Stimulated activated CD4-positive, alpha-beta T cell treated with anti-CD3 and anti-CD28 coated beads, Interleukin-12 subunit alpha, Interleukin-12 subunit beta, amount 100 ng/mL, for 48 hours (primary cell): ENCODE measurements around the gene ICA1.
"Not testable (repeated sequence)": the region's sequence is repeated elsewhere in the genome, so short reads cannot be mapped to it uniquely, and the experiment has no call there.

ENCODE experiments used
- DNase-seq, 3 donors: peaks; one replicate each; pipeline ENCODE4 v3.0.0-alpha.2; 2020; ENCODE audit warnings: low read depth in 2 of 3, low spot score in 1 of 3

ICA1 gene

GRCh38 chr7:8109196-8110022, 152.6 kb downstream of the ICA1 start:
- DNase-seq = no peak

- no peak for DNase-seq
Measured at GRCh38 chr7:8105449-8106095, 156.4 kb downstream of the ICA1 start.

GRCh38 chr7:8103282-8103681, 158.7 kb downstream of the ICA1 start:
- DNase-seq = no peak

DNA sequence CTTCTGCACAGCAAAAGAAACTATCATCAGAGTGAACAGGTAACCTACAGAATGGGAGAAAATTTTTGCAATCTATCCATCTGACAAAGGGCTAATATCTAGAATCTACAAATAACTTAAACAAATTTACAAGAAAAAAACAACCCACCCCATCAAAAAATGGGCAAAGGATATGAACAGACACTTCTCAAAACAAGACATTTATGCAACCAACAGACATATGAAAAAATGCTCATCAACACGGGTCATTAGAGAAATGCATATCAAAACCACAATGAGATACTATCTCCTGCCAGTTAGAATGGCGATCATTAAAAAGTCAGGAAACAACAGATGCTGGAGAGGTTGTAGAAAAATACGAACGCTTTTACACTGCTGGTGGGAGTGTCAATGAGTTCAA, 160.7 kb downstream of the ICA1 start:
- not testable (repeated sequence) for DNase-seq

GRCh38 chr7:8094164-8095140, 167.5 kb downstream of the ICA1 start:
- DNase-seq = no peak

GRCh38 chr7:8092140-8092539, 169.8 kb downstream of the ICA1 start:
- no peak for DNase-seq

DNA sequence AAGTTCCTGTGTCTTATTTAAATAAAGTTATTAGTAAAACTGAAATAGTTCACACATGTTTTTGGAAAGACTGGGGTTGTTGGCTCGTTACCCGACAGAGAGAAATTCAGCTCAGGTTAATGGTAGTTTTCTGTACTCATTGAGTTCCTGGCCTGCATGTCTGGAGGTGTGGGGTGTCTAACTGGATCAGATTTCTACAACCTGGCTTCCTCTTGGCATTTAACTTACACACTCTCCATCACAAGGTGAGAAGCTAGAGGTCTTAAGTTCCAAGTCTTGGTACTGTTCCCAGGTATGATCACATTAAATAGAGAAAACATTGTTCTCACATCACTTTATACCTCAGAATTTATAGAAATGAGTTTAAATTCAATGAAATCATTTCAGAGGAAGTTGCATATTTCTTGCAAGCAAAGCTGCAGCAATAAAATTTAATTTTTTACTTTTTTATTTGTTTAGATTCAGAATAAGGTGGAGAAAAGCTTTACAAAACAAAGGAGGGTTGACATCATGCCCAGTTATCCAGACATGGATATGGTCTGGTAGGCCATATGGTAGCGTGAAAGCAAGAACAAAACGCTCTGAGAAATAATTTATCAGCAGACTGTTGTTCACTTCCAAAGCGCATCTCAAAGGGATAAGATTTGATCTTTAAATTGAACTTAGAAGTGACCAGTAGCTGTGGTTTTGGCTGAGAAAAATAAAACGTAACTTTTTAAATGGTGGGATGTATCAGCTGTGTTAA, 172.8 kb downstream of the ICA1 start:
- DNase-seq = no peak

GRCh38 chr7:8086239-8086638, 175.7 kb downstream of the ICA1 start:
- no peak for DNase-seq

GRCh38 chr7:8085420-8085819, 176.5 kb downstream of the ICA1 start:
- no peak for DNase-seq

GRCh38 chr7:8084836-8085235, 177.1 kb downstream of the ICA1 start:
- no peak for DNase-seq

- DNase-seq = no peak
Measured at GRCh38 chr7:8082762-8083161, 179.2 kb downstream of the ICA1 start.

GRCh38 chr7:8078418-8078817, 183.5 kb downstream of the ICA1 start:
- DNase-seq = no peak

- DNase-seq = no peak
Measured at GRCh38 chr7:8070451-8071180, 191.4 kb downstream of the ICA1 start.

DNA sequence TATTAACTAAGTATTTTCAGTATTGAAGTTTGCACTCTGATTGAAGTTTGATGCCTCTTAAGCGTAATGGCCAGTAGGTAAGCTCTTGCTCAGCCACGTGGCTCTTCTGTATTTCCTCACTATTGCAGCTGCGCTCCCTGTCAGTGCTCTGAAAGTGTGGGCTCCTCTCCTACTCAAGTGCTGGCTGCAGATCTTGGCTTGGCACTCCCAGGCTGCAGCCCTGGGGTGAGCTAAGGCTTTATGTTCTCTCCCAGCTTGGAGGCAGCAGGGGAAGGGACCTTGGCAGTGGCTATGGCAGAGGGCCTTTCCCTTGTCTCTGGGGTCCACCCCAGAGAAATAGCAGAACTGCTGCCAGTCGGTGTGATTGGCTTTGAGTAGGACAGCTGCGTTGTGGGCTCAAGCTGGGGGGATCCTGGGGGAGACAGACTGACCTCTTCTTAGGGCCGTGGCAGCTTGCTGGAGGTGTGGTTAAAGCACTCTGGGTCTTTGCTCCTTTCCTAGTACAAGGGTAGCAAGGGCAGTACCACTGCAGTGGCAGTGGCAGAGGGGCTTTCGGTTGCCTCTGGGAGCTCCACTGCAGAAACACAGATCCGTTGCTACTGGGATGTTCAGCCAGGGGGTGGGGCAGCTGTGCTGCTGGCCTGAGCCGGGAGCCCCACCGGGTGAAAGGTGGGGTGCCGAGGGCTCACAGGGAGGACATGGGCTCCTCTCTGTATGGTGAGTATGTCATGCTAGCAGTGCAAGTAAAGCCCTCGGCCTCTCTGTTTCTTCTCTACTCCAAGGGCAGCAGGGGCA, 192.9 kb downstream of the ICA1 start:
- no peak for DNase-seq

- DNase-seq = no peak
Measured at GRCh38 chr7:8065356-8065813, 196.6 kb downstream of the ICA1 start.

DNA sequence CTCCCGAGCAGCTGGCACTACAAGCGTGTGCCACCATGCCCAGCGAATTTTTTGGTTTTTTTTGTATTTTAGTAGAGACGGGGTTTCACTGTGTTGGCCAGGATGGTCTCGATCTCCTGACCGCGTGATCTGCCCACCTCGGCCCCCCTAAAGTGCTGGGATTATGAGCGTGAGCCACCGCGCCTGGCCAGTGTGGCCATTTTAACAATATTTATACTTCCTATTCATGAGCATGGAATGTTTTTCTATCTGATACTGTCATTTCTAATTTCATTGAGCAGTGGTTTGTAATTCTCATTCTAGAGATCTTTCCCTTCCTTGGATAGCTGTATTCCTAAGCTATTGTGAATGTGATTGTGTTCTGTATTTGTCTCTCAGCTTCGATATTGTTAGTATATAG, 197.1 kb downstream of the ICA1 start:
- DNase-seq = no peak

DNA sequence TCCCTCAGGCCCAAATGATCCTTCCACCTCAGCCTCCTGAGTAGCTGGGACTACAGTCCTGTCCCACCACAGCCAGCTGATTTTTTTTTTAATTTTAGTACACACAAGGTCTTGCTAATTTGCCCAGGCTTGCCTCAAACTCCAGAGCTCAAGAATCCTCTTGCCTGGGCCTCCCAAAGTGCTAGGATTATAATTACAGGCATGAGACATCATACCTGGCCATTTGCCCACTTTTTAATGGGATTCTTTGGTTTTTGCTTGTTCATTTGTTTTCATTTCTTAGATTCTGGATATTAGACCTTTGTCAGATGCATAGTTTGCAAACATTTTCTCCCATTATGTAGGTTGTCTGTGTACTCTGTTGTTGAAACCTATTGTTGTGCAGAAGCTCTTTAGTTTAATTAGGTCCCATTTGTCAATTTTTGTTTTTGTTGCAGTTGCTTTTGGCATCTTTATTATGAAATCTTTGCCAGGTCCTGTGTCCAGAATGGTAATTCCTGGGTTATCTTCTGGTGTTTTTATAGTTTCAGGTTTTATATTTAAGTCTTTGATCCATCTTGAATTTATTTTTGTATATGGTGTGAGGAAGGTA, 198.2 kb downstream of the ICA1 start:
- DNase-seq = no peak

DNA sequence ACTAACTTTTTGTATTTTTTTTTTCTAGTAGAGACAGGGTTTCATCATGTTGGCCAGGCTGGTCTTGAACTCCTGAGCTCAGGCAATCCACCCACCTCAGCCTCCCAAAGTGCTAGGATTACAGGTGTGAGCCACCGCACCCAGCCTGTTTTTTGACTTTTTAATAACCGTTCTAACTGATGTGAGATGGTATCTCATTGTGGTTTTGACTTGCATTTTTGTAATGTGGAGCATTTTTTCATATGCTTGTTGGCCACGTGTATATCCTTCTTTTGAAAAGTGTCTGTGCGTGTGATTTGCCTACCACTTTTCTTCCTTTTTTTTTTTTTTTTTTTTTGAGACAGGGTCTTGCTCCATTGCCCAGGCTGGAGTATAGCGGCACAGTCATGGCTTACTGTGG, 198.7 kb downstream of the ICA1 start:
- DNase-seq = not testable (repeated sequence)
